SJCRH30 (cell line): ENCODE results near the gene ME3. TPM values are rescaled to one million over a fixed set of nuclear protein-coding genes. Genes with fewer than 3 reads are reported as not detected.
A peak's percentile ranks its signal among the peaks of the same experiment; 100 is the strongest.

ENCODE experiments used
- DNase-seq, 2 experiments: peaks; one replicate each; pipeline ENCODE4 v3.0.0-alpha.2; 2015 to 2020
- H3K27ac ChIP-seq: fragments of 250-450 bp; sonication (Bioruptor Pico); 2 replicates; pipeline ENCODE4 v1.5.1; 2020; ENCODE audit warnings: mild to moderate bottlenecking, moderate library complexity
- H3K27me3 ChIP-seq: fragments of 250-450 bp; sonication (Bioruptor Pico); 2 replicates; pipeline ENCODE4 v1.5.1; 2020; ENCODE audit warnings: mild to moderate bottlenecking, moderate library complexity
- H3K36me3 ChIP-seq: fragments of 250-450 bp; sonication (Bioruptor Pico); 2 replicates; pipeline ENCODE4 v1.5.1; 2020; ENCODE audit warnings: mild to moderate bottlenecking, moderate library complexity
- H3K4me1 ChIP-seq: fragments of 250-450 bp; sonication (Bioruptor Pico); 2 replicates; pipeline ENCODE4 v1.5.1; 2020; ENCODE audit warnings: mild to moderate bottlenecking, moderate library complexity
- H3K4me3 ChIP-seq: fragments of 250-450 bp; sonication (Bioruptor Pico); 2 replicates; pipeline ENCODE4 v1.5.1; 2020; ENCODE audit warnings: mild to moderate bottlenecking, moderate library complexity
- H3K9me3 ChIP-seq: fragments of 250-450 bp; sonication (Bioruptor Pico); replicated peaks from 2 replicates; pipeline ENCODE4 v1.5.1; 2020; ENCODE audit warnings: mild to moderate bottlenecking, moderate library complexity
- total RNA-seq: library from RNA; depleted of rRNA; stranded (reverse); fragments of >200 nt; shearing (Covaris generic); gene quantifications from 2 replicates; pipeline ENCODE4 v1.2.3, GENCODE V29; 2014

ME3 gene
- total RNA-seq, 1 experiment from 2014 or later: not detected

DNA sequence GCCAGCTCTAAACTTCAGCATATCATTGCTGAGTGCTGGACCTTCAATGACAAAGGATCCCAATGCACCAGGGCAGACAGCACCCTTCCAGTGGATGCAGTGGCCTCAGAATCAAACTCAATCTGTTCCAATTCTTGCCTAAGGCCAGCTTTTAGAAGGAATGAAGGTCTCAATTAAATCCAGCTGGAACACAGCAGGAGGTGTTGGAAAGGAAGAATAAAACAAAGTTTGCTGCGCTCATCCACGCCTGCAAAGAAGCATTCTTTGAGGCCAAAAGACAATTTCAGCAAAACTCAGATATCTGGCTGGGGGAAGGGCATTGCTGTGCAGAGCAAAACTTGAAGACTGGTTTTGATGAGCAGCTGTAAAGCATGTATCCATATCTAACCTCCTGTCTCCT lies 177.1 kb downstream of the ME3 start:
- Histone ChIP-seq H3K4me3 (no peak overlapping the region), H3K9me3 (no peaks in the 10 kb centered on the region), H3K36me3 (no peaks in the 10 kb centered on the region), H3K27ac (no peak overlapping the region), H3K4me1 (peaks cover 10% of the 10 kb centered on the region; the same call in 1 of the 2 replicates), H3K27me3 (no peaks in the 10 kb centered on the region)
- no peak for DNase-seq

DNA sequence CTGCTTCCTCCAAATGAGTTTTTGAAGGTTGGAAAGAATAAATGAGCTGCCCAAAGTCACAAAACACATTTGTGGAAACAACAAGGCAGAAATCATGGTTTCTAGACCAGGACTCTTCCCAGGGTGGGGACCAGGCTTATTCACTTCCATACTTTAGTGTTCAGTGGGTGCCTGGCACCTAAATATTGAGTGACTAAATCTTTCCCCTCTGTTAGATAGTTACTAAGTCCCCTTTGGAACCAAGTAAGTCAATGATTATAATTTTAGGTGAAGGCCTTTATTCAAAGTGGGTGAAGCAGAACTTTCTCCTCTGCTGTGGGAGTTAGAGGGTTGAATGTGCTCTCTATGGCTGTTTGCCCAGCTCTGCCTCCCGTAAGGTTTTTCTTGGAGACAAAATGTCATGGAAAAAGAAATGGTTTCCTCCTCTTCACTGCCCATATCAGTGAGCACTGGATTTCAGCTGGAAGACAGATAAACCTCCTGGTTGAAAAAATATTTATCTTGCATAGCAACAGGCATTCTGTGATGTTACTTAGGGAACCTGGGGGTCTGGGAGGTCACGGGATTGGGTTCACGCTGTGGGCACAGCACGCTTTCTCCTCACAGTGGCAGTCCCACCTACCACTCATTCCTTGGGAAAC lies 179.9 kb downstream of the ME3 start:
- H3K4me1 ChIP-seq: peaks cover 5% of the 10 kb centered on the region; the same call in 1 of the 2 replicates
- H3K4me3 ChIP-seq: no peak overlapping the region
- DNase-seq: no peak
- H3K27me3 ChIP-seq: no peaks in the 10 kb centered on the region
- H3K36me3 ChIP-seq: no peaks in the 10 kb centered on the region
- H3K27ac ChIP-seq: no peak overlapping the region
- no peaks in the 10 kb centered on the region for H3K9me3 ChIP-seq

DNA sequence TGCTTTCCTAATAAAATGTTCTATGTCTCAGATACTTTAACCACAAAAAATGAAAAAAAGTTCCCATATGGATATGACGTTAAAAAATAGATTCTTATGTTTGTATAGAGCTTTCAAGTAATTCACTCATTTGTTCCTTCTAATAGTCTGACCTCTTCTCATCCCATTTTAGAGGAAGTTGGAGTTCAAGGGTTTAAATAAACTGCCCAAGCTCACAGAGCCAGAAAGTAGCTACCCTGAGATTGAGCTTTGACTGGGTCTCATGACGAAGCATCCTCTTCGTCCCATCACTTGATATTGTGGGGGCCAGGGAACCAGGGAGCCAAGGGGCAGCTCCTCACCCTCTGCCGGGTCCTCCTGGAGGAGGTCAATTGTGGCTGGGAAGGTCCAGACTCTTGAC lies 181.4 kb downstream of the ME3 start:
- no peaks in the 10 kb centered on the region for H3K27me3 ChIP-seq
- DNase-seq: no peak
- H3K4me3 ChIP-seq: no peak overlapping the region
- no peaks in the 10 kb centered on the region for H3K9me3 ChIP-seq
- H3K27ac ChIP-seq: no peak overlapping the region
- 0 out of 2 replicates have a peak, but pooled peaks cover 3% of the 10 kb centered on the region for H3K4me1 ChIP-seq
- H3K36me3 ChIP-seq: no peaks in the 10 kb centered on the region

DNA sequence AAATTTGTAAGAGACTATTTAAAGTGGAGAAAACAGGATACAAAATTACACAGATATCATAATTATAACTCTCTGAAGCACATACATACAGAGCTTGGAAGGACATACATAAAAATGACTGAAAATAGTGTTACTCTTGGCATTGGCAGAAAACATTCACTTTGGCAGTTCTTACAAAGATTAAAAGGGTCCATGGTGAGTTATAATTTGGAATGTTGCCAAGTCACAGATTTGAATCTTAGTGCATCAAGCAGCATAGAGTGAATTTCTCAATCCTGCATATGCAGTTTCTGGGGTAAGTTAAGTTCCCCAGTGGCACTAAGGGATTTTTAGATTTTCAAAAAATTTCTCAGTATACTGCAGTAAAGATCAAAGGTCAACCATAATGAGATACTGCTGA lies 181.8 kb downstream of the ME3 start:
- Histone ChIP-seq H3K27ac (no peak overlapping the region), H3K36me3 (no peaks in the 10 kb centered on the region)
- peak in 1 of 2 experiments; percentile 37 for DNase-seq

DNA sequence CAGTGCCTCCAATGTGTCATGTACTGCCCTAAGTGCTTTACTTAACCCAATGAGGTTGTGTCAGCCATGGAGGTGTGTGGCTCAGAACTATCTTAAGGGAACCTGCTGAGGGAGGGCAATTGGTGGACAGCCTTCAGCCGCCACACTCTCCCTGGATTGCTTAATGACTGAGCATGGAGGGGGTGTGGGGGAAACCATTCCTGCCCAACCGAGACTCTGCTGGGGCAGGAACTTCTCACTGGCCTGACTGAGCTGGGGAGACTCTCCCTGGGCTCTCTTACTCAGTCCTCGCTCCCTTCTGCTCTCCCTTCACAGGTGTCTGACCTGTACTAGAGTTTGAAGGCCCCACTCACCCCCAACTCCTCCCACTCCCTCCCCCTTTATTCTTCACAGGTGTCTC lies 183.0 kb downstream of the ME3 start:
- DNase-seq: no peak
- H3K9me3 ChIP-seq: no peaks in the 10 kb centered on the region
- H3K36me3 ChIP-seq: no peaks in the 10 kb centered on the region
- peaks cover 5% of the 10 kb centered on the region; the same call in 1 of the 2 replicates for H3K4me1 ChIP-seq
- H3K4me3 ChIP-seq: no peak overlapping the region
- no peak overlapping the region for H3K27ac ChIP-seq
- H3K27me3 ChIP-seq: no peaks in the 10 kb centered on the region

More for the DNA sequence above, 181.8 kb downstream of the ME3 start:
- Histone ChIP-seq H3K9me3 (no peaks in the 10 kb centered on the region), H3K4me3 (no peak overlapping the region), H3K4me1 (0 out of 2 replicates have a peak, but pooled peaks cover 3% of the 10 kb centered on the region), H3K27me3 (no peaks in the 10 kb centered on the region)

DNA sequence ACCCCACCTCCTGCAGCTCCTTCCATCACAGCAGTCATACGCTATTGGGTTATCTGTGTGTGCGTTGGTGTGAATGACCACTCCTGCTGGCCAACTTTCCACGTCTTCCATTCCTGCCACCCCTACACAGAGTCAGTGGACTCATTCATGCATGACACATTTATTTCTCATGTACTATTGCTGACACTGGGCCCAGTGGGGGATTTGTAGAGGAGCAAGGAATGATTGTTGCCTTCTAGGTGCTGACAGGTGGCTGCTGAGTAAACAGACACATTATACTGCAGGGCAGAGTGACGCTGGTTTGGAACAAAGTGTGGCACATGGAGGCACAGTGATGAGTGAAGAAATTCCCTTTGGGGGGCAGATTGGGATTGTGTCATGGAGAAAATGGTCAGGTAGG lies 183.9 kb downstream of the ME3 start:
- peak in 1 of 2 experiments; percentile 25 for DNase-seq
- H3K4me3 ChIP-seq: no peak overlapping the region
- no peaks in the 10 kb centered on the region for H3K9me3 ChIP-seq
- peaks cover 13% of the 10 kb centered on the region; the same call in 1 of the 2 replicates for H3K4me1 ChIP-seq
- H3K27ac ChIP-seq: no peak overlapping the region
- H3K36me3 ChIP-seq: no peaks in the 10 kb centered on the region
- H3K27me3 ChIP-seq: no peaks in the 10 kb centered on the region

DNA sequence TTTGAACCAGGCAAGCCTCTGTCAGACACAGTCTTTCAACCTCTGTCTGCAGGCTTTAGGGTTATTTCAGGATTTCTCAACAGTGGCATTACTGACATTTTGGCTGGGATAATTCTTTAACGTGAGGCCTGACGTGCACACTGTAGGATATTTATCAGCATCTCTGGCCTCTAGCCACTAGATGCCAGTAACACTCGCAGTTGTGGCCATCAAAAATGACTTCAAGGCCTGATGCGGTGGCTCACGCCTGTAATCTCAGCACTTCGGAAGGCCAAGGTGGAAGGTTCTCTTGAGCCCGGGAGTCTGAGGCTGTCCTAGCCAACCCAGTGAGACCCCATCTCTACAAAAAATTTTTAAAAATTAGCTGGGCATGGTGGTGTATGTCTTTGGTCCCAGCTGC lies 184.7 kb downstream of the ME3 start:
- Histone ChIP-seq H3K36me3 (no peaks in the 10 kb centered on the region), H3K9me3 (no peaks in the 10 kb centered on the region), H3K4me1 (peaks cover 13% of the 10 kb centered on the region; the same call in 1 of the 2 replicates), H3K27ac (no peak overlapping the region), H3K4me3 (no peak overlapping the region), H3K27me3 (no peaks in the 10 kb centered on the region)
- DNase-seq: no peak

DNA sequence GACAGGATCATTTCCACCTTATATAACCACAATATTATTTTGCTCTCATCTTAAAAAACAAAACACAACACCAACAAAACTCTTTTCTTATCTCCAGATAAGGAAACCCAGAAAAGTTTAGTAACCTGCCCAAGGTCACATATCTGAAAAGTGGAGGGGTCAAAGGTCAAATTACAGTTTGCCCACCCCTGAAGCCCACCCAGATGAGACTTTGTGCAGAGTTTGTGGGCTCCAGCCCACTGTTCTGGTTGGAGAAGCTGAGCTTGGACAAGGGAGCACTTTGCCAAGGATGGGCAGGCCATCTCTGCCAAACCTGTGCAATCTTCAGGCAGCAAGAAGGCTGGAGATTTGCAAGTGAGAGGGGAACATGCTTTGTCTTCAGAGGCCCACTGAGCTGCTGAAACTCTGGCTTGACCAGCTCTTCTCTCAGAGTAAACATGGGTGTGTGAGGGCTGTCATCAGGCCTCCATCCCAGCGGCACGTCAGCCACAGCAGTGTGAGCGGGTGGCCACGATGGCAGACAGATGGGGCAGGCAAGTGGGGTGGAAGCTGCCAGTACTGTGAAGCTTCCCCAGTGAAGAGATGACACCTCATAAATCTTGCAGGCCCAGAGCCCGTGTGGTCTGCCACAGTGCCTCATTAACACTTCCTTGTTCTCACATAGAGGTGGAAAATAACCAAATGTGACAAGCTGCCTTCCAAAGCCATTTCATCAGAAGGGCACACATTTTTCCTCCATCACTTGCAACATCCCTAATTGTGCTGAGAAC lies 186.0 kb downstream of the ME3 start:
- no peaks in the 10 kb centered on the region for H3K36me3 ChIP-seq
- no peak for DNase-seq

DNA sequence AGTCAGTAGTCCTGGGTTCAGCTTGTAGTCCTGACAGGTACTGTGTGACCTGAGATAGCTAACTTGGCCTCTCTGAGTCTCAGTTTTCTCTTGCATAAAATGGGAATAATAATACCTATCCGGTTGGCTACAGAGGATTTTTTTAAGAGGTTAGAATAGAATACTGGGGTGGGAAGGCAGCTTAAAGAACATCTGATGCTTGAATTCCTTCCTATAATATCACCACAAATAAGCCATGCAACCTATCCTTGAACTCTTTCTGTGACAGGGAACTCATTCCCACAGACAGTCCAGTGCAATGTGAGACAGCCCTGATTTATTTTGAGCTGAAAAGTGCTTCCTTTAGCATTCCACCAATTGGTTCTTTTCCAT lies 187.6 kb downstream of the ME3 start:
- Histone ChIP-seq H3K27ac (no peak overlapping the region), H3K4me1 (peaks cover 9% of the 10 kb centered on the region; the same call in 1 of the 2 replicates), H3K9me3 (no peaks in the 10 kb centered on the region), H3K4me3 (no peak overlapping the region), H3K27me3 (no peaks in the 10 kb centered on the region), H3K36me3 (no peaks in the 10 kb centered on the region)
- DNase-seq: no peak

More for the DNA sequence above, 186.0 kb downstream of the ME3 start:
- no peak overlapping the region for H3K4me3 ChIP-seq
- H3K9me3 ChIP-seq: no peaks in the 10 kb centered on the region
- peaks cover 13% of the 10 kb centered on the region; the same call in 1 of the 2 replicates for H3K4me1 ChIP-seq
- H3K27ac ChIP-seq: no peak overlapping the region
- no peaks in the 10 kb centered on the region for H3K27me3 ChIP-seq

DNA sequence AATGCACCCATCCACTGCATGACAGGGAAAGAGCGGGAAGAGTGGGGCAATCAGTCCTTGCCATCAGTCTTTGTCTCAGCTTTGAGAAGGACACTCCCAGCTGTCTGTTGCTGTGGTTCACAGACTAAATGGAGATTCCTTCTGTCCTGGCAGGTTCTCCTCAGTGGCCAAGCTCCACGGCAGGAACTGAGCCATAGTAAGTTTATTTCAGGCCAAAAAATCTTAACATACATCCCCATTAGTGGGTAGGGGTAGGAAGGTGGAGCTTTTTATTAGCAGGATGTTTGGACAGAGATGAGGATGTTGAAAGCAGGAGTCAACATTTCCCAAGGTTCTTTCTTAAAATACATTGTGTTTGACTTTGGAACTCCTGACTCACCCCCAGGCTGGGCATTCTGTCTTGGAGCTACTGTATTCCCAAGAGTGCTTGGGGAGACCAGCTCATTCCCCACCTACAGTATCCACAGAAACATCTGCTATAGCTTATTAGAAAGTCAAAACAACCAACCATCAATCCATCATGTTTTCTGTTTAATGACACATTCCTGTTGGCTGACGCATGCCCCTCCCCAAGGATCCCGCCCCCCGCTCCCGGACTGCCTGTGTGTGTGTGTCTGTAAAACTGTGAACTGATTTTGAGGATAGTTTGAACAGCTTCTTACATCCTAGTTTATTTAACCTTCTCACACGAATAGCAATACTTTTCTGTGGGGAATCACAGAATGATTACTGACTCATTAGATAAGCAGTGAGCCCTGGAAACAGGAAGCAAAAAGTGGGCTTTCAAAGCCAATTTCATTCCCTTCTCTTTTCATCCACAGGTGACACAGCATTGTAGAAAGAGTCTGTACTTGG lies 188.2 kb downstream of the ME3 start:
- H3K4me3 ChIP-seq: no peak overlapping the region
- H3K9me3 ChIP-seq: no peaks in the 10 kb centered on the region
- H3K4me1 ChIP-seq: peaks cover 9% of the 10 kb centered on the region; the same call in 1 of the 2 replicates
- H3K27me3 ChIP-seq: no peaks in the 10 kb centered on the region
- no peaks in the 10 kb centered on the region for H3K36me3 ChIP-seq
- no peak overlapping the region; the same call in 1 of the 2 replicates for H3K27ac ChIP-seq
- peak; percentile 19 to 30 for DNase-seq

DNA sequence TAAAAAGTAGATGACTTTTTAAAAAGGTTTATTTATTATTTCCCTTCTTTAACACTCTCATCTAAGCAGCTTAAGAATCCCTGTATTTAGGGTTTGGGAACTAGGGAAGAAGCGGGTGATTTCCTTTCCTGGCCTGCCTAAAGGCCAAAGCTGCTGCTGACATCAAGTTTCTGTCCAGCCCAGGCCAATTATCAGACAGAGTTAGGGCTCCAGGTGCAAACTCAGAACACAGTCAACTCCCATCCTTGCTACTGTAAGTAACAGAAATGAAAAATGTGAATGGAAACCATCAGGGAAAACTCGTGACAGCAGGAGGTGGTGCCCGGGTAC lies 188.8 kb downstream of the ME3 start:
- no peak overlapping the region; the same call in 1 of the 2 replicates for H3K27ac ChIP-seq
- no peaks in the 10 kb centered on the region for H3K9me3 ChIP-seq
- no peak overlapping the region for H3K4me3 ChIP-seq

DNA sequence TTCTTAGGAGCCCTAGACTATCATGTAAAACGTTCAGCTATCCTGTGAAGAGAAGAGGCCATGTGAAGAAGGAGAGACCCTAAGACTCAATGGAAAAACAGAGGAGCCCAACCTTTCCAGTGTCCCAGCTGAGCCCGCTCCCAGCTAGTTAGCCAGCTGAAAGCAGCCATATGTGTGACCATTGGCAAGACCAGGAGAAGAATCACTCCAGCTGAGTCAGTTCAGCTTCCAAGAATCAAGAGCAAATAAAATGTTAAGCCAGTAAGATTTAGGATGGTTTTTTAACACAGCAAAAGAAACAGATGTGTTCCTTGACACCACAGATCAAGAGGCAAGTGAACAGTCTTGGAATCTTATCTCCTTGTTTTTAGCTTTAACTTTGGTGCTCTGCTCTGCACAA lies 189.7 kb downstream of the ME3 start:
- peaks cover 9% of the 10 kb centered on the region; the same call in 1 of the 2 replicates for H3K4me1 ChIP-seq
- H3K27me3 ChIP-seq: no peaks in the 10 kb centered on the region
- H3K36me3 ChIP-seq: no peaks in the 10 kb centered on the region
- no peak for DNase-seq
- no peaks in the 10 kb centered on the region for H3K9me3 ChIP-seq
- no peak overlapping the region for H3K4me3 ChIP-seq
- no peak overlapping the region for H3K27ac ChIP-seq

More for the DNA sequence above, 188.8 kb downstream of the ME3 start:
- DNase-seq: no peak
- Histone ChIP-seq H3K27me3 (no peaks in the 10 kb centered on the region), H3K36me3 (no peaks in the 10 kb centered on the region), H3K4me1 (peaks cover 9% of the 10 kb centered on the region; the same call in 1 of the 2 replicates)

DNA sequence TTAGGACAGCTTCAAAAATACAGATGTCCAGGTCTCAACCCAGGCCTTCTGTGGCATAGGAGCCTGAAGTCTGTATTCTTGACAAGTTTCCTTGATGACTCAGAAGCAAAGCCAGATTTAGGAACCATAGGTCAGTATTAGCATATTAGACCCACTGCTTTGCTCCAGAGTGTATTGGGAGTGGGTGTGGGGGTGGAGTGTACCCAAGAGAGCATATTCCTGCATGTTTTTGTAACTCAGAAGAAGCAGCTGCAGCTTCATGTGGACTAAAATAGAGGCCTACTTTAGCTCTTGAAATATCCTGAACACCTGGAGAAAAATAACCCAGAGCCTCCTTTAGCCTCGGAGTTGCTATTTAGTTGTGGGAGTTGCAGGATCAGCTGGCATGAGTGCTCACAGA lies 191.0 kb downstream of the ME3 start:
- Histone ChIP-seq H3K36me3 (no peaks in the 10 kb centered on the region), H3K4me3 (no peak overlapping the region), H3K4me1 (peaks cover 9% of the 10 kb centered on the region; the same call in 1 of the 2 replicates), H3K27ac (no peak overlapping the region), H3K9me3 (no peaks in the 10 kb centered on the region), H3K27me3 (no peaks in the 10 kb centered on the region)
- no peak for DNase-seq

DNA sequence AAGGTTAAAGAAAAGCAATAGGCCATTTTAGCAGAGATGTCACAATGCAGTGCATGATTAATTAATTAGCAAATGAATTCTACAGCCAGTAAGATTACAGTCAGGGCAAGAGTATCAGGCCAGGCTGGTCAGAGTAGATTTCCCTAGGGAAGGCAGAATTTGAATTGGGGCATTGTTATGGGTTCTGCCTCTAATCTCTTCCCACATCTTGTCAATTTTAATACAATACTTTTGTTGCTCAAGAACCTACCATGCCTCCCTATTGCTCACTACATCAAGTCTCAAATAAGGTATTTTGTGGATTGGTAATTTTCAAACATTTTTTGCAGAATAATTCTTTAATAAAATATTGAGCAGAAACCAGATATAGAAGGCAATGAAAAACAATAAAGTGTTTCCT lies 194.1 kb downstream of the ME3 start:
- Histone ChIP-seq H3K36me3 (no peaks in the 10 kb centered on the region), H3K27ac (no peak overlapping the region), H3K4me1 (no peaks in the 10 kb centered on the region; the same call in 1 of the 2 replicates), H3K4me3 (no peak overlapping the region), H3K27me3 (no peaks in the 10 kb centered on the region), H3K9me3 (no peaks in the 10 kb centered on the region)
- no peak for DNase-seq
